HG02973 (cell line): Measurements from ENCODE around the gene CHRNA4.
"Not testable (repeated sequence)": the region's sequence is repeated elsewhere in the genome, so short reads cannot be mapped to it uniquely, and the experiment has no call there.

Experiments
- ATAC-seq: cut with Tn5 transposase; IDR thresholded peaks from one replicate; pipeline ENCODE4 v1.9.1; 2021; ENCODE audit warnings: moderate library complexity; ENCODE audit not compliant: unreplicated experiment

CHRNA4 gene

GRCh38 chr20:63398744-63399514 lies 37.8 kb upstream of the CHRNA4 start:
- ATAC-seq = no peak

- ATAC-seq = no peak
These were observed 36.8 kb upstream of the CHRNA4 start for GRCh38 chr20:63397946-63398450.

- no peak for ATAC-seq
These were observed 36.1 kb upstream of the CHRNA4 start for GRCh38 chr20:63397155-63397843.

GRCh38 chr20:63396300-63396699 lies 35.2 kb upstream of the CHRNA4 start:
- no peak for ATAC-seq

GRCh38 chr20:63395723-63396122 lies 34.6 kb upstream of the CHRNA4 start:
- no peak for ATAC-seq

GRCh38 chr20:63394920-63395455 lies 33.8 kb upstream of the CHRNA4 start:
- no peak for ATAC-seq

- ATAC-seq = no peak
These were observed 33.1 kb upstream of the CHRNA4 start for GRCh38 chr20:63394069-63394919.

- no peak for ATAC-seq
These were observed 32.4 kb upstream of the CHRNA4 start for GRCh38 chr20:63393566-63393965.

- no peak for ATAC-seq
These were observed 31.6 kb upstream of the CHRNA4 start for GRCh38 chr20:63392465-63393365.

GRCh38 chr20:63387917-63388316 lies 26.8 kb upstream of the CHRNA4 start:
- ATAC-seq = no peak

GRCh38 chr20:63387393-63387792 lies 26.2 kb upstream of the CHRNA4 start:
- no peak for ATAC-seq

GRCh38 chr20:63386491-63386890 lies 25.3 kb upstream of the CHRNA4 start:
- no peak for ATAC-seq

- ATAC-seq = no peak
These were observed 24.7 kb upstream of the CHRNA4 start for GRCh38 chr20:63385819-63386218.

GRCh38 chr20:63384336-63384735 lies 23.2 kb upstream of the CHRNA4 start:
- no peak for ATAC-seq

- no peak for ATAC-seq
These were observed 22.4 kb upstream of the CHRNA4 start for GRCh38 chr20:63383556-63383955.

- ATAC-seq = no peak
These were observed 21.6 kb upstream of the CHRNA4 start for GRCh38 chr20:63382551-63383300.

GRCh38 chr20:63381781-63382431 lies 20.8 kb upstream of the CHRNA4 start:
- ATAC-seq = no peak

GRCh38 chr20:63380346-63380870 lies 19.3 kb upstream of the CHRNA4 start:
- ATAC-seq = no peak

- ATAC-seq = not testable (repeated sequence)
These were observed 18.7 kb upstream of the CHRNA4 start for GRCh38 chr20:63379872-63380271.
